H9 (cell line): ENCODE results near the gene GBP2. TPM values are rescaled to one million over a fixed set of nuclear protein-coding genes. Genes with fewer than 3 reads are reported as not detected.

Experiments used
- DNase-seq: peaks from one replicate; pipeline ENCODE4 v3.0.0-alpha.2; 2017
- H2AFZ ChIP-seq: one replicate; pipeline ENCODE4 v1.6.1; 2013; ENCODE audit warnings: mild to moderate bottlenecking, low read length, control low read depth, moderate library complexity
- H2AK5ac ChIP-seq: 2 replicates; pipeline ENCODE4 v1.6.1; 2013; ENCODE audit warnings: low read length, control low read depth, mixed read lengths; ENCODE audit not compliant: insufficient read length
- H2BK120ac ChIP-seq: one replicate; pipeline ENCODE4 v1.6.1; 2013; ENCODE audit warnings: low read depth, mild to moderate bottlenecking, low read length, control low read depth, inconsistent platforms; ENCODE audit not compliant: poor library complexity, severe bottlenecking
- H2BK12ac ChIP-seq: 2 replicates; pipeline ENCODE4 v1.6.1; 2013; ENCODE audit warnings: low read length, control low read depth, mixed read lengths, low read depth; ENCODE audit not compliant: insufficient read length
- H2BK15ac ChIP-seq: 2 replicates; pipeline ENCODE4 v1.6.1; 2013; ENCODE audit warnings: low read depth, low read length, control low read depth
- H2BK20ac ChIP-seq: one replicate; pipeline ENCODE4 v1.6.1; 2013; ENCODE audit warnings: low read depth, mild to moderate bottlenecking, low read length, control low read depth, inconsistent platforms; ENCODE audit not compliant: poor library complexity, severe bottlenecking
- H2BK5ac ChIP-seq: 2 replicates; pipeline ENCODE4 v1.6.1; 2013; ENCODE audit warnings: low read length, control low read depth, mixed read lengths; ENCODE audit not compliant: insufficient read length
- H3K14ac ChIP-seq: 2 replicates; pipeline ENCODE4 v1.6.1; 2013; ENCODE audit warnings: low read length, control low read depth; ENCODE audit not compliant: insufficient read depth
- H3K18ac ChIP-seq: 2 replicates; pipeline ENCODE4 v1.6.1; 2013; ENCODE audit warnings: low read depth, mild to moderate bottlenecking, mixed read lengths, low read length, control low read depth; ENCODE audit not compliant: insufficient read length
- H3K23ac ChIP-seq: 2 replicates; pipeline ENCODE4 v1.6.1; 2013; ENCODE audit warnings: low read length, control low read depth, mixed read lengths, low read depth; ENCODE audit not compliant: insufficient read length
- H3K23me2 ChIP-seq: 2 replicates; pipeline ENCODE4 v1.6.1; 2013; ENCODE audit warnings: low read depth, mild to moderate bottlenecking, mixed read lengths, low read length, control low read depth; ENCODE audit not compliant: insufficient read length, poor library complexity, severe bottlenecking
- H3K27ac ChIP-seq: 2 replicates; pipeline ENCODE4 v1.5.1; 2013; ENCODE audit warnings: low read length, control low read depth, mixed read lengths, low read depth; ENCODE audit not compliant: insufficient read length
- H3K27me3 ChIP-seq: 2 replicates; pipeline ENCODE4 v1.6.1; 2013; ENCODE audit warnings: low read length, control low read depth, inconsistent platforms; ENCODE audit not compliant: insufficient read depth
- H3K4ac ChIP-seq: 2 replicates; pipeline ENCODE4 v1.6.1; 2013; ENCODE audit warnings: low read depth, mild to moderate bottlenecking, control low read depth, inconsistent platforms, low read length, moderate library complexity
- H3K4me1 ChIP-seq: 2 replicates; pipeline ENCODE4 v1.6.1; 2013; ENCODE audit warnings: low read length, control low read depth, inconsistent platforms; ENCODE audit not compliant: insufficient read depth
- H3K4me2 ChIP-seq: 2 replicates; pipeline ENCODE4 v1.6.1; 2013; ENCODE audit warnings: low read length, control low read depth, mixed read lengths; ENCODE audit not compliant: insufficient read length, insufficient read depth
- H3K56ac ChIP-seq: 2 replicates; pipeline ENCODE4 v1.6.1; 2013; ENCODE audit warnings: low read depth, mild to moderate bottlenecking, mixed read lengths, low read length, control low read depth; ENCODE audit not compliant: insufficient read length
- H3K79me1 ChIP-seq: 2 replicates; pipeline ENCODE4 v1.6.1; 2013; ENCODE audit warnings: low read depth, mild to moderate bottlenecking, moderate library complexity, low read length, control low read depth, inconsistent platforms; ENCODE audit not compliant: insufficient read depth, poor library complexity, severe bottlenecking
- H3K79me2 ChIP-seq: 2 replicates; pipeline ENCODE4 v1.6.1; 2013; ENCODE audit warnings: low read length, control low read depth, inconsistent platforms; ENCODE audit not compliant: insufficient read depth
- H3K9ac ChIP-seq: 2 replicates; pipeline ENCODE4 v1.6.1; 2013; ENCODE audit warnings: low read length, control low read depth, mixed read lengths; ENCODE audit not compliant: insufficient read length; ENCODE audit errors: extremely low read depth
- H3K9me3 ChIP-seq: one replicate; pipeline ENCODE4 v1.6.1; 2013; ENCODE audit warnings: low read depth, low read length, inconsistent platforms; ENCODE audit not compliant: control insufficient read depth
- H3T11ph ChIP-seq: one replicate; pipeline ENCODE4 v1.6.1; 2013; ENCODE audit warnings: mild to moderate bottlenecking, low read length, control low read depth, inconsistent platforms
- H4K20me1 ChIP-seq: one replicate; pipeline ENCODE4 v1.6.1; 2013; ENCODE audit not compliant: control insufficient read depth, insufficient read length, insufficient read depth
- H4K5ac ChIP-seq: 2 replicates; pipeline ENCODE4 v1.6.1; 2013; ENCODE audit warnings: low read depth, mild to moderate bottlenecking, mixed read lengths, low read length, control low read depth; ENCODE audit not compliant: insufficient read length
- H4K8ac ChIP-seq: replicated peaks from 2 replicates; pipeline ENCODE4 v1.6.1; 2013; ENCODE audit warnings: low read length, control low read depth, mixed read lengths, low read depth; ENCODE audit not compliant: insufficient read length
- H4K91ac ChIP-seq: 2 replicates; pipeline ENCODE4 v1.6.1; 2013; ENCODE audit warnings: low read depth, mild to moderate bottlenecking, moderate library complexity, mixed read lengths, low read length, control low read depth; ENCODE audit not compliant: insufficient read length
- H3K27ac Mint-ChIP-seq, 3 experiments: 2 replicates in 2 of 3; 3 replicates in 1 of 3; pipeline ENCODE4 v1.8.0; 2020 to 2021; ENCODE audit warnings: mixed read lengths in 3 of 3, mild to moderate bottlenecking in 1 of 3, moderate library complexity in 1 of 3
- H3K27me3 Mint-ChIP-seq: 2 replicates; pipeline ENCODE4 v1.8.0; 2021; ENCODE audit warnings: low read depth, mild to moderate bottlenecking, moderate library complexity, mixed read lengths
- H3K36me3 Mint-ChIP-seq, 3 experiments: 2 replicates in 2 of 3; 3 replicates in 1 of 3; pipeline ENCODE4 v1.8.0; 2020 to 2021; ENCODE audit warnings: low read depth in 3 of 3, mixed read lengths in 3 of 3; ENCODE audit not compliant: insufficient read depth in 1 of 3
- H3K4me1 Mint-ChIP-seq, 2 experiments: 2 replicates each; pipeline ENCODE4 v1.8.0; 2020; ENCODE audit warnings: mixed read lengths in 2 of 2
- H3K4me3 Mint-ChIP-seq, 2 experiments: 2 replicates in 1 of 2; 3 replicates in 1 of 2; pipeline ENCODE4 v1.8.0; 2020 to 2021; ENCODE audit warnings: mild to moderate bottlenecking in 2 of 2, mixed read lengths in 2 of 2, moderate library complexity in 1 of 2
- H3K9me3 Mint-ChIP-seq, 2 experiments: 2 replicates in 1 of 2; 3 replicates in 1 of 2; pipeline ENCODE4 v1.8.0; 2020; ENCODE audit warnings: mild to moderate bottlenecking in 2 of 2, mixed read lengths in 2 of 2, moderate library complexity in 1 of 2
- WGBS: extraction: QIAGEN DNeasy Blood & Tissue Kit; methylation state at CpG from one replicate; pipeline ENCODE4 v1.1.7; 2013; ENCODE audit warnings: missing lambda C conversion rate, low lambda C conversion rate, mixed read lengths; ENCODE audit not compliant: insufficient read length; ENCODE audit errors: extremely low coverage; 5-methylcytosine and 5-hydroxymethylcytosine counted together
- total RNA-seq: library from RNA; stranded (reverse); gene quantifications from 2 replicates; pipeline ENCODE4 v1.2.1, GENCODE V29; 2021
- TF ChIP-seq, protein P1 (sequence below): fragments of 200-600 bp; sonication (generic); conservative IDR thresholded peaks from 3 replicates; pipeline ENCODE4 v1.8.0; 2021; ENCODE audit warnings: antibody characterized with exemption, mild to moderate bottlenecking

The GBP2 gene
- total RNA-seq, 1 experiment from 2014 or later = not detected

DNA sequence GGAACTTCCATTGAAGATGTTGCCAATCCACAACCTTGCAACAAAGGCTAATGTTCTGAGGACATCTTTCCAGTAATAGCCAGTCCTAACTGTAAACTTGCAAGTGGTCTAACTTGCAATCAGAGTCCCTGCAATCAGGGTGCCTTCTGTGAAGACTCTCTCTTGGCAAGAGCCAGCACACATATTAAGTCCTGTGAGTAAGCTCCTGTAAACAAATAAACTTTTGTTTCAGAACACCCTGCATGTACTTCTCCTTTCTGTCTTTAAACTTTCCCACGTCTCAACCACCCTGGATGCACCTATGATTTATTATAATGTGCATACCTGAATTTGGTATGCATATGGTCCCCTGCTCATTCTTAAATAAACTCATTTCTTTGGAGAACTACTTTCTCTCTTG lies 40.8 kb upstream of the GBP2 start:
- Histone ChIP-seq H3K27me3 (no peaks in the 10 kb centered on the region), H3K4me2 (no peak overlapping the region), H2BK120ac (no peak overlapping the region), H3K79me1 (no peaks in the 10 kb centered on the region), H3K18ac (no peak overlapping the region), H2BK20ac (no peak overlapping the region), H3K23ac (no peak overlapping the region), H3K79me2 (no peaks in the 10 kb centered on the region), H3K14ac (no peak overlapping the region), H3K4me1 (no peaks in the 10 kb centered on the region), H3K23me2 (no peaks in the 10 kb centered on the region), H3T11ph (no peak overlapping the region), H2AFZ (no peak overlapping the region), H4K5ac (no peak overlapping the region), H2BK12ac (no peak overlapping the region), H2AK5ac (no peak overlapping the region), H2BK15ac (no peak overlapping the region), H4K20me1 (no peaks in the 10 kb centered on the region), H2BK5ac (no peak overlapping the region), H4K91ac (no peak overlapping the region), H3K27ac (no peak overlapping the region), H3K9me3 (no peaks in the 10 kb centered on the region), H3K4ac (no peak overlapping the region), H4K8ac (no peak overlapping the region), H3K9ac (no peak overlapping the region), H3K56ac (no peak overlapping the region)
- Mint-ChIP-seq H3K27me3 (no peaks in the 10 kb centered on the region; the same call in 1 of the 2 replicates), H3K36me3 (no peaks in the 10 kb centered on the region), H3K4me3 (no peak overlapping the region), H3K27ac (no peak overlapping the region), H3K4me1 (no peaks in the 10 kb centered on the region), H3K9me3 (no peaks in the 10 kb centered on the region; a peak in 1 of 5 replicates)
- TF ChIP-seq, protein P1, sequence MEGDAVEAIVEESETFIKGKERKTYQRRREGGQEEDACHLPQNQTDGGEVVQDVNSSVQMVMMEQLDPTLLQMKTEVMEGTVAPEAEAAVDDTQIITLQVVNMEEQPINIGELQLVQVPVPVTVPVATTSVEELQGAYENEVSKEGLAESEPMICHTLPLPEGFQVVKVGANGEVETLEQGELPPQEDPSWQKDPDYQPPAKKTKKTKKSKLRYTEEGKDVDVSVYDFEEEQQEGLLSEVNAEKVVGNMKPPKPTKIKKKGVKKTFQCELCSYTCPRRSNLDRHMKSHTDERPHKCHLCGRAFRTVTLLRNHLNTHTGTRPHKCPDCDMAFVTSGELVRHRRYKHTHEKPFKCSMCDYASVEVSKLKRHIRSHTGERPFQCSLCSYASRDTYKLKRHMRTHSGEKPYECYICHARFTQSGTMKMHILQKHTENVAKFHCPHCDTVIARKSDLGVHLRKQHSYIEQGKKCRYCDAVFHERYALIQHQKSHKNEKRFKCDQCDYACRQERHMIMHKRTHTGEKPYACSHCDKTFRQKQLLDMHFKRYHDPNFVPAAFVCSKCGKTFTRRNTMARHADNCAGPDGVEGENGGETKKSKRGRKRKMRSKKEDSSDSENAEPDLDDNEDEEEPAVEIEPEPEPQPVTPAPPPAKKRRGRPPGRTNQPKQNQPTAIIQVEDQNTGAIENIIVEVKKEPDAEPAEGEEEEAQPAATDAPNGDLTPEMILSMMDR = no peak
- WGBS = no CpG with 5 or more reads among the region's 1 CpG
- DNase-seq = no peak
